GM23338 (cell line): ENCODE data around the gene MAPK8IP3.
"Not testable (repeated sequence)": the region's sequence is repeated elsewhere in the genome, so short reads cannot be mapped to it uniquely, and the experiment has no call there.

Experiments
- CTCF ChIP-seq, 2 experiments: fragments of 200-600 bp in 1 of 2; sonication (generic) in 1 of 2; conservative IDR thresholded peaks; 2 replicates each; pipeline versions ENCODE4 v1.5.1 to v1.6.1; 2016 to 2017; ENCODE audit warnings: antibody characterized with exemption in 2 of 2, low read depth in 2 of 2, mild to moderate bottlenecking in 2 of 2, moderate library complexity in 1 of 2
- POLR2AphosphoS5 ChIP-seq: IDR thresholded peaks from 2 replicates; pipeline ENCODE4 v1.6.1; 2016; ENCODE audit warnings: antibody characterized with exemption, low read depth
- TF ChIP-seq, protein P1 (sequence below): IDR thresholded peaks from one replicate; pipeline ENCODE4 v1.6.1; 2018; ENCODE audit warnings: antibody characterized with exemption; ENCODE audit not compliant: unreplicated experiment

DNA sequence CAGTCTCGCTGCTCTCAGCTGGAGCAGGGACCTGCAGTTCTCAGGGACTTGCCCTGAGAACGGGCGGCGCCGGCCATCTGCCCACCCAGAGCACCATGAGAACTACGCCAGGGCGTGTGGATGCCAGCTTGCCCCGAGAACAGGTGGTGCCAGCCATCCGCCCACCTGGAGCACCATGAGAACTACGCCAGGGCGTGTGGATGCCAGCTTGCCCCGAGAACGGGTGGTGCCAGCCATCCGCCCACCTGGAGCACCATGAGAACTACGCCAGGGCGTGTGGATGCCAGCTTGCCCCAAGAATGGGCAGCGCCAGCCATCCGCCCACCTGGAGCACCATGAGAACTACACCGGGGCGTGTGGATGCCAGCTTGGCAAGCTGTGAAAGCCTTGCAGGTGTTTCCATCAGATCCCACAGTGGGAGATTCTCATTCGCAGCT lies 26.6 kb downstream of the MAPK8IP3 start:
- not testable (repeated sequence) for TF ChIP-seq CTCF (conservative IDR thresholded peaks at IDR 0.05; ENCODE audit: low read depth in 2 of 2); POLR2AphosphoS5
- TF ChIP-seq, protein P1, sequence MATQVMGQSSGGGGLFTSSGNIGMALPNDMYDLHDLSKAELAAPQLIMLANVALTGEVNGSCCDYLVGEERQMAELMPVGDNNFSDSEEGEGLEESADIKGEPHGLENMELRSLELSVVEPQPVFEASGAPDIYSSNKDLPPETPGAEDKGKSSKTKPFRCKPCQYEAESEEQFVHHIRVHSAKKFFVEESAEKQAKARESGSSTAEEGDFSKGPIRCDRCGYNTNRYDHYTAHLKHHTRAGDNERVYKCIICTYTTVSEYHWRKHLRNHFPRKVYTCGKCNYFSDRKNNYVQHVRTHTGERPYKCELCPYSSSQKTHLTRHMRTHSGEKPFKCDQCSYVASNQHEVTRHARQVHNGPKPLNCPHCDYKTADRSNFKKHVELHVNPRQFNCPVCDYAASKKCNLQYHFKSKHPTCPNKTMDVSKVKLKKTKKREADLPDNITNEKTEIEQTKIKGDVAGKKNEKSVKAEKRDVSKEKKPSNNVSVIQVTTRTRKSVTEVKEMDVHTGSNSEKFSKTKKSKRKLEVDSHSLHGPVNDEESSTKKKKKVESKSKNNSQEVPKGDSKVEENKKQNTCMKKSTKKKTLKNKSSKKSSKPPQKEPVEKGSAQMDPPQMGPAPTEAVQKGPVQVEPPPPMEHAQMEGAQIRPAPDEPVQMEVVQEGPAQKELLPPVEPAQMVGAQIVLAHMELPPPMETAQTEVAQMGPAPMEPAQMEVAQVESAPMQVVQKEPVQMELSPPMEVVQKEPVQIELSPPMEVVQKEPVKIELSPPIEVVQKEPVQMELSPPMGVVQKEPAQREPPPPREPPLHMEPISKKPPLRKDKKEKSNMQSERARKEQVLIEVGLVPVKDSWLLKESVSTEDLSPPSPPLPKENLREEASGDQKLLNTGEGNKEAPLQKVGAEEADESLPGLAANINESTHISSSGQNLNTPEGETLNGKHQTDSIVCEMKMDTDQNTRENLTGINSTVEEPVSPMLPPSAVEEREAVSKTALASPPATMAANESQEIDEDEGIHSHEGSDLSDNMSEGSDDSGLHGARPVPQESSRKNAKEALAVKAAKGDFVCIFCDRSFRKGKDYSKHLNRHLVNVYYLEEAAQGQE = not testable (repeated sequence)
